ENCODE measurements around the gene RSAD1.

- no peak for TF ChIP-seq CTCF (IDR thresholded peaks at IDR 0.05; ENCODE audit: insufficient read depth, low read length, poor library complexity, severe bottlenecking)
- no peak for TF ChIP-seq EZH2phosphoT487 (conservative IDR thresholded peaks at IDR 0.05; ENCODE audit: low read length)
Measured at GRCh38 chr17:50522766-50523165, 44.1 kb downstream of the RSAD1 start.
